ENCODE measurements around the gene SPAG16. TPM values are rescaled to one million over a fixed set of nuclear protein-coding genes. Genes with fewer than 3 reads are reported as not detected.
"Not testable (repeated sequence)": the region's sequence is repeated elsewhere in the genome, so short reads cannot be mapped to it uniquely, and the experiment has no call there.

The SPAG16 gene
- total RNA-seq, 2 experiments from 2014 or later: 8.4 to 8.5 TPM

DNA sequence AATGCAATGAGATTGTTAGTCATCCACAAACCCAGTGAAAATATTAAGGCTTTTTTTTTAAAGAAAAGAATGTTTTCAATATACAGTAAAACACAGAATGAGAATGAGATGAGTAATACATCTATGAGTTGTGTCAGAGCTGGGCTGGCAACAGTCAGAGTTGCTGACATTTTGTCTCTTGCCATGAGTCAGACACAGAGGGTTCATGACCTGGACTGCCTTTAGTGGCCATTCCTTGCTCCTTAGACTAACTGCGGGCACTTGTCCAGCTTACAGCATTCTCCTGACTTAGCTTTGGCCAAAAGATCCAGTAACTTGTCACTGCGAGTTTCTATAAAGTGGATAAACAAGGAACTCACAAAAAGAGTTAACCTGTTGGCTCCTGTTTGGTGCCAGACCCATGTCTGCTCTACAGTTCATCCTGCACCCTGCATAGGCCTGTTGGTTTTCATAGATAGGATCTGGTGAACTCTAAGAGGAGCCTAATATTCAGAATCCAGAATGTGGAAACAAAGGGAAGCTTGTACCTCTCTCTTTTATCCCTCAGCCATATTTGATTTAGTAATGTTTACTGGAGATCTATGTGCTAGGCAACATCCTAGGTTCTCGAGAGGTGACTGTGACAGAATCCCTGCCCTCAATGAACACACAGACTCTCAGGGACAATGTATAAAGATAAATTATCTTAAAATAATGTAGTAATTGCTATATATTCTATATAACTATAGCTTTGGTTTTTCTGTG lies 735.1 kb downstream of the SPAG16 start:
- no peak for DNase-seq
- ChIA-PET POLR2A (no interaction called here), CTCF (no interaction called here)
- peaks cover 6% of the 10 kb centered on the region for H3K9me3 Mint-ChIP-seq
- H3K4me3 Mint-ChIP-seq: no peak overlapping the region
- H3K36me3 Mint-ChIP-seq (ENCODE audit: low read depth): no peaks in the 10 kb centered on the region
- H3K27me3 Mint-ChIP-seq: no peaks in the 10 kb centered on the region
- H3K4me1 Mint-ChIP-seq: no peaks in the 10 kb centered on the region
- H3K27ac Mint-ChIP-seq: no peak overlapping the region

DNA sequence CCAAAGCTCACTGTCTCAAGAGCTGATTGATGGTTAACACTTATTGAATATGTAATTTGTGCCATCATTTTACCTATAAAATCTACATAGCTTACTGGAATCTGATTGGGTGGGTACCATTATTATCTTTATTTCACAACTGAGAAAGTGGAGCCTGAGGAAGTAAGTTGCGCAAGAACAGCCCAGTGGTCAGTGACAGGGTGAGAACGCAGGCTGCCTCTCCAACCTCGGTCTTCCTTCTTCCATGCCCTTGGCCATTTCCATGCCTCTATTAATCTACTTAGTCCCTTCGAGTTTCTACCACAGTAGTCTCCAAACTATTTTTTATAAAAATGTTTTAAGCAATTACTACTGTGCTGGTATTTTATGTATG lies 735.7 kb downstream of the SPAG16 start:
- no peaks in the 10 kb centered on the region for H3K4me1 Mint-ChIP-seq
- ChIA-PET POLR2A (no interaction called here), CTCF (no interaction called here)
- no peak overlapping the region for H3K4me3 Mint-ChIP-seq
- no peak for DNase-seq
- no peaks in the 10 kb centered on the region for H3K27me3 Mint-ChIP-seq
- no peaks in the 10 kb centered on the region for H3K36me3 Mint-ChIP-seq (ENCODE audit: low read depth)
- peaks cover 4% of the 10 kb centered on the region for H3K9me3 Mint-ChIP-seq
- no peak overlapping the region for H3K27ac Mint-ChIP-seq

DNA sequence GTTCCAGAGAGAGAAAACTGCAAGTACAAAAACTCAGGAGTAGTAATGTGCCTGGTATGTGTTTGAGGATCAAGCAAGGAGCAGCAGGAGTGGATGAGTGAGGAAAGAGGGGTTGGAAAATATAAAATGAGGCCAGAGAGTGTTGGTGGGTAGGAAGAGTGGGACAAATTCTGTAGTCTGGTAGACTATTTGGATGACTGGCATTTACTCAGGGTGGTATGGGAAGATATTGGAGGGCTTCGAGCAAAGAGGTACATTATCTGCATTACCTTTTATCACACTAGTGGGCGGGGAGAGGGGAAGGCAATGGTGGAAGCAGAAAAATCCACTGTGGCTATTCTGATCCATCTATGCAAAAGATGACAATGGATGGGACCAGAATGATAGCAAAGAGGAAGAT lies 744.9 kb downstream of the SPAG16 start:
- Mint-ChIP-seq H3K36me3 (ENCODE audit: low read depth) (no peaks in the 10 kb centered on the region), H3K4me3 (no peak overlapping the region), H3K9me3 (peaks cover 2% of the 10 kb centered on the region), H3K27me3 (no peaks in the 10 kb centered on the region), H3K4me1 (no peaks in the 10 kb centered on the region), H3K27ac (no peak overlapping the region)
- ChIA-PET POLR2A (no interaction called here), CTCF (no interaction called here)
- no peak for DNase-seq

DNA sequence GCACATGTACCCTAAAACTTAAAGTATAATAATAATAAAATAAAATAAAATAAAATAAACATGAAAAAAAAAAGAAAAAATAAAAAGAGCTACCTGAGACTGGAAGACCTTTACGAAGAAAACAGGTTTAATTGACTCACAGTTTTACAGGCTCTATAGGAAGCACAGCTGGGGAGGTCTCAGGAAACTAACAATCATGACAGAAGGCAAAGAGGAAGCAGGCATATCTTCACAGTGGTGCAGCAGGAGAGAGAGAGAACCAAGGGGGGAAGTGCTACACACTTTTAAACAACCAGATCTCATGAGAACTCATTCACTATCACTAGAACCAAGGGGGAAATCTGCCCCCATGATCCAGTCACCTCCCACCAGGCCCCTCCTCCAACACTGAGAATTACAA lies 747.3 kb downstream of the SPAG16 start:
- ChIA-PET POLR2A (no interaction called here), CTCF (no interaction called here)
- Mint-ChIP-seq H3K9me3 (peaks cover 4% of the 10 kb centered on the region), H3K4me3 (no peak overlapping the region), H3K27ac (no peak overlapping the region), H3K27me3 (no peaks in the 10 kb centered on the region), H3K36me3 (ENCODE audit: low read depth) (no peaks in the 10 kb centered on the region), H3K4me1 (no peaks in the 10 kb centered on the region)
- no peak for DNase-seq

DNA sequence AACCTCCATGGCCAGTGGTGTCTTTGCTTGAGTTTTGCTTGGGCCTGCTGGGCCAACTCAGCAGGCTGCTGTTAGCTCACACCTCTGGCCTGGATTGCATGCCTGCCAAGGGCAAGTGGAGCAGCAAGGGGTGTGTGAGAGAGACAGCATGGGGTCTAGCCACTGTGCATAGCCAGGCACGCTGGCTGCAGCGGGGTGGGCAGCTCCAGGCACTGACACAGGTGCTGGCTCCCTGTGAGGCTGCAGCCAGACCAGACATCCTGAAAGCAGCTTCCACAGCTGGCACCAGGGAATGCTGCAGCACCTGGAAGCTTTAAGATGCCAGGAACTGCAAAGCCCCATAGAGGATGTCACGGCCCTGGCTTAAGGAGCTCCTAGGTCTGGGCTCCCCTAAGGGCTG lies 750.2 kb downstream of the SPAG16 start:
- H3K4me3 Mint-ChIP-seq: no peak overlapping the region
- H3K27me3 Mint-ChIP-seq: no peaks in the 10 kb centered on the region
- H3K27ac Mint-ChIP-seq: no peak overlapping the region
- no peaks in the 10 kb centered on the region for H3K36me3 Mint-ChIP-seq (ENCODE audit: low read depth)
- H3K9me3 Mint-ChIP-seq: peaks cover 4% of the 10 kb centered on the region
- no peak for DNase-seq
- ChIA-PET POLR2A (no interaction called here), CTCF (no interaction called here)
- no peaks in the 10 kb centered on the region for H3K4me1 Mint-ChIP-seq

DNA sequence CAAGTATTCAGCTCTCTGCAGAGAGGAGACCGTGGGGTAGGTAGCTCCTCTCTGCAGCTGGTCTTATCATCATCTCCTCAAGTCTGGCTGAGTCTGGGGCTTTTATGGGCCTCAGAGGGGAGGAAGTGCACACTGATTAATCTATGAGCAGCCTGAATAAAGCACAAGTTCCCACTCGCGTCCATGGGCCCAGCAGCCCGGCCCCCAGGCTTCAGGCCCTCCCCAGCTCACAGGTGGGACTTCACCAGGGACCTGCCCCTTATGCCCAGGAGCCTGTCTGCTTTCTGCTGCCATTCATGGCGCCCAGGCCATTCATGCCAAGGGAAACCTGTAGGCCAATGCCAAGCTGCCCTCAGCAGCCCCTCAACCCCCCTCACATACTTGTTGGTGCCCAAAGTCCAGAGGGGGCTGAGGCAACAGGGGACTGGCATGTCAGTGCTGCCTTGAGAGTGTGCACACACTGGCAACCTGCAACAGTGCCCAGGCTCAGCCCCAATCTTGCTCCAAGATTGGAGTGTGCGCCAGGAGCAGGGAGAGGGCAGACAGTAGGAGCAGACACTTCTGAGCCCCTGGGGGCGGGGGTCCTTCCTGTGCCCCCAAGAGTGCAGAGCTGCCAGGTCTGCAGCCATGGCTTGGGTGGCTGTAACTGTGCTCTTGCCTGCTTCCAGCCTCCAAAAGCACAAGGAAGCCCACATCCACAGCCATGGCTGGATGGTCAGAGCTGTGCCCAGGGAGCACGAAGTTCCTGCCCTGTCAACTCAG lies 751.0 kb downstream of the SPAG16 start:
- ChIA-PET POLR2A (no interaction called here), CTCF (no interaction called here)
- Mint-ChIP-seq H3K4me3 (no peak overlapping the region), H3K4me1 (no peaks in the 10 kb centered on the region), H3K27ac (no peak overlapping the region), H3K9me3 (peaks cover 3% of the 10 kb centered on the region), H3K36me3 (ENCODE audit: low read depth) (no peaks in the 10 kb centered on the region), H3K27me3 (no peaks in the 10 kb centered on the region)
- no peak for DNase-seq

DNA sequence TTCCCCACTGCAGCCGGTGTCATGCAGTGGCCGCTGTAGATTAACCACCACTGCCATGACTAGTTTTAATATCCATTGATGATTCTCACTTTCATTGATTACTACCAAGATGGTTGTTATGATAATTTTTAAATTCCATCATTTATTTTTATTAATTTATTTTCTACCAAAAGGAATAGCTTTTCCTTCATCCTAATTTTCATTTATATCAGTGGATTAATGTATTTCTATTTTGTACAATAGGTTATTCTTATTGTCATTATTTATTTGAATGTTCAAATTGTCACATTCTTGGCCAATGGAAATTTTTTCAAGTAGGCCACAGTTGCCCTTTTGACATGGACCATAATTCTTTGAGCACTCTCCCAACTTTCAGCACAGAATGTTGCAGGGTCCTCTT lies 751.7 kb downstream of the SPAG16 start:
- Mint-ChIP-seq H3K4me1 (no peaks in the 10 kb centered on the region), H3K27ac (no peak overlapping the region), H3K36me3 (ENCODE audit: low read depth) (no peaks in the 10 kb centered on the region), H3K4me3 (no peak overlapping the region), H3K9me3 (peaks cover 4% of the 10 kb centered on the region), H3K27me3 (no peaks in the 10 kb centered on the region)
- ChIA-PET POLR2A (no interaction called here), CTCF (no interaction called here)
- DNase-seq: no peak

DNA sequence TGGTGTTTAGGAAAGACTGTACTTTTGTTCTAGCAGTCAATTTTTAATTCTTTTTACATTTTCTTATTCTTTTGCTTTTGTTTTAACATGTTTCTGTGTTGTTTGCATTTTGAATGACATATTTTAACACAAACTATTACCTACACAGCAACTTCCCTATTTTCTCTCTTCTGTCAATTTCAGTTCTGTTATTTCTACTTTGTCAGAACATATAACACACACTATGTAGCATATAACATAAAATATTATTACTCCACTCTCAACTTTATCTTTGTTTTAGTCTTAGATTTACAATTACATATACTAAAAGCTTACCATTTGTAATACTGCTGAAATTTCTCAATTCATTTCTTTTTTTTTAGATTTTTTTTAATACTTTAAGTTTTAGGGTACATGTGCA lies 753.9 kb downstream of the SPAG16 start:
- H3K4me1 Mint-ChIP-seq: no peaks in the 10 kb centered on the region
- no peaks in the 10 kb centered on the region for H3K36me3 Mint-ChIP-seq (ENCODE audit: low read depth)
- no peak overlapping the region for H3K27ac Mint-ChIP-seq
- no peak overlapping the region for H3K4me3 Mint-ChIP-seq
- no peak for DNase-seq
- H3K27me3 Mint-ChIP-seq: no peaks in the 10 kb centered on the region
- H3K9me3 Mint-ChIP-seq: peaks cover 7% of the 10 kb centered on the region
- ChIA-PET CTCF (no interaction called here), POLR2A (no interaction called here)

DNA sequence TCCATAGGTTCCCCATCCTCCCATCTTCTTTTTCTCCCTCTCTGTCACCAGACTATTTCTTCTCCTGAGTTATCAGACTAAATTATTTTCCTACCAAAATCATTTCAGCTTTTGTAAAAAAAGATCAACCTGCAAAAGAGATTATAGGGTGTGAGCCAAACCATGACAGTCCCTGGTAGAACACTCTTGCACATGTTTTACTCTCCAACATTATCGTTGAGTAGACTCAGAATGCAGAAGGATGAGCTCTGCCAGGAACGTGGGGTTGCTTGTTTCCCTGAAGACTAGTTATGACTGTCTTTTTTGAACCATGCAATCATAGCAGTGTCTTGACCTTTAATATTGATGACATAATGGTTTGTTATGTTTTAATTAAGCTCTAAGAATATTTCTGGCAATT lies 766.5 kb downstream of the SPAG16 start:
- Mint-ChIP-seq H3K4me1 (no peaks in the 10 kb centered on the region), H3K4me3 (no peak overlapping the region), H3K9me3 (no peaks in the 10 kb centered on the region), H3K27ac (no peak overlapping the region), H3K27me3 (no peaks in the 10 kb centered on the region), H3K36me3 (ENCODE audit: low read depth) (no peaks in the 10 kb centered on the region)
- POLR2A ChIA-PET: no interaction called here
- CTCF ChIA-PET: no interaction called here
- no peak for DNase-seq

DNA sequence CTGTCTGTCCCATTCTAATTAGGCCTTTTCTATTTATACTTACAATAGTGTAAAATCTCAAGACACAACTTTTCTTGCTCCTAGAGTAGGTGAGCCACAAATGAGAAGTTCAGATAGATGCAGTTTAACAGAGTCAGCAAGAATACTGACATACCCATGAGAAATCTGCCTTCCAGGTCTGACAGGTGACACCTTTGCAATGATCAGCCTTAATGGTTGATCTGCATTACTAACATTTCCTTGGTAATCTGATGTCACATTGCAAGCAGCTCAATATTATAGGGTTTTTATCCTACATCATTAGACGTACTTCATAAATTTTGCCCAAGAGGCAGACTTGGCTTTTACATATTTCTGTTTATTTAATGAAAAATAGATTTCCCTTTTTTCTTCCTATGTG lies 767.3 kb downstream of the SPAG16 start:
- CTCF ChIA-PET: no interaction called here
- POLR2A ChIA-PET: no interaction called here
- Mint-ChIP-seq H3K36me3 (ENCODE audit: low read depth) (no peaks in the 10 kb centered on the region), H3K9me3 (no peaks in the 10 kb centered on the region), H3K27ac (no peak overlapping the region), H3K4me1 (no peaks in the 10 kb centered on the region), H3K4me3 (no peak overlapping the region), H3K27me3 (no peaks in the 10 kb centered on the region)
- DNase-seq: no peak

DNA sequence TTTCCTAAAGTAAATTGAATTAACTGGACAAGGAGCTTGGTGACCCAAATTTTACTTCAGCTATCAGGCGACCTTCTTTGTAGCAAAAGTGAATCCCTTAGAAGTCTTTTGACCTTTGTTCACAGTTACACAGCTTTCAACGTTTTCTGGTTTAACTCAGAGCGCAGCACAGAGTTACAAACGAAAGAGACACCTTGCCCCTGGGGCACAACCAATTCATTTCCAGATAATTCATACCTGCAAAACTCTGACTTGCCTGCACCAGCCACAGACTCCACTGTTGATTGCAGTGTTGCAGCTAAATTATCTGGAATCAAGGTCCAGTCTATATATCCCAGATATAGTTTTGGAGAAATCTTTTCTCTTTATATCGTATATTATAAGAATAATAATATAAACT lies 768.0 kb downstream of the SPAG16 start:
- POLR2A ChIA-PET: no interaction called here
- CTCF ChIA-PET: no interaction called here
- Mint-ChIP-seq H3K27ac (no peak overlapping the region), H3K36me3 (ENCODE audit: low read depth) (no peaks in the 10 kb centered on the region), H3K27me3 (no peaks in the 10 kb centered on the region), H3K4me1 (no peaks in the 10 kb centered on the region), H3K4me3 (no peak overlapping the region), H3K9me3 (no peaks in the 10 kb centered on the region)
- no peak for DNase-seq

DNA sequence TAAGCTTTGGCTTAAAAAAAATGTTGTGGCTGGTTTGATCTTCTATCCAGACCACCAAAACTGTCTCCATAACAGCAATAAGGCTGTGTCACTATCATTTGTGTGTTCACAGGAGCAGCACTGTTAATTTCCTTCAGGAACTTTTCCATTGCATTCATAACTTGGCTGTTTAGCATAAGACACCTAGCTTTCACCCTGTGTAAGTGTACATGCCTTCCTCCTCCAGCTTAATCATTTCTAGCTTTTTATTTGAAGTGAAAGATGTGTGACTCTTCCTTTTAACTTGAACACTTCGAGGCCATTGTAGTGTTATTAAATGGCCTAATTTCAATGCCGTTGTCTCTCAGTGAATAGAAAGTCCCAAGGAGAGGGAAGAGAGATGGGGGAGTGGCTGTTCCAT lies 773.7 kb downstream of the SPAG16 start:
- no peaks in the 10 kb centered on the region for H3K9me3 Mint-ChIP-seq
- no peak overlapping the region for H3K4me3 Mint-ChIP-seq
- no peaks in the 10 kb centered on the region for H3K4me1 Mint-ChIP-seq

DNA sequence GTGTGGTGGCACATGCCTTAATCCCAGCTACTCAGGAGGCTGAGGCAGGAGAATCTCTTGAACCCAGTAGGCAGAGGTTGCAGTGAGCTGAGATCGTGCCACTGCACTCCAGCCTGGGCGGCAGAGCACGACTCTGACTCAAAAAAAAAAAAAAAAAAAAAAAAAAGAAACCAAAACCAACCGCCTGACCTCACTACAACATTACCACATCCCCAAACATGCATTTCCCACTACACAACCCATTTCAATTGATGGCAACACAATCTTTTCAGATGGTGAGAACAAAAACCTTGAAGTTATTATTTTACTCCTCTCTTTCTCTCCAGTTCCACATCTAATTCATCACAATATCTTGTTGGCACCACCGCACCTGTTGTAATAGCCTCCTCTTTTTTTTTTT lies 778.0 kb downstream of the SPAG16 start:
- H3K36me3 Mint-ChIP-seq (ENCODE audit: low read depth); H3K4me1 Mint-ChIP-seq; H3K27ac Mint-ChIP-seq; H3K27me3 Mint-ChIP-seq; DNase-seq; H3K4me3 Mint-ChIP-seq; POLR2A ChIA-PET; H3K9me3 Mint-ChIP-seq: not testable (repeated sequence)
- CTCF ChIA-PET: interaction anchor here (0.7 kb wide), 1 partner anchor 693 kb away, joined by 8 read pairs; no protein-coding TSS in a partner anchor

More for the DNA sequence above, 773.7 kb downstream of the SPAG16 start:
- POLR2A ChIA-PET: no interaction called here
- no peaks in the 10 kb centered on the region for H3K36me3 Mint-ChIP-seq (ENCODE audit: low read depth)
- no peaks in the 10 kb centered on the region for H3K27me3 Mint-ChIP-seq
- H3K27ac Mint-ChIP-seq: no peak overlapping the region
- DNase-seq: no peak
- CTCF ChIA-PET: no interaction called here

DNA sequence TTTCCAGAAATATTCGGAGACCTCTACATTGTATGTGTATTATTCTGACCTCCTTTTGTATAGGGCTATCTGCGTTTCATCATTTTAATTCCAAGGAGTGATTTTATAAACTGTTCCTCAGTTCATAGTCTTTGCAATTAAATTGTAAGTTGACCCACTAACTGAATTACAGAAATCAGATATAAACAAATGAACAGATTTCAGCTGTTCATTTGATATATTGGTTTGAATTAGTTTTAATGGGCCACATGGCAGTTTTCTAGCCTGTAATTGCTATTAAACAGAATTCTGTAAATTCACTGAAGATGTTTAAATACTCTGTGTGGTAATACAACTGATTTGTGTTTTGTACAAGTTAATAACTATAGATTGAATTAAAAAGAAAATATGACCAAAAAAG lies 780.2 kb downstream of the SPAG16 start:
- Mint-ChIP-seq H3K27me3 (no peaks in the 10 kb centered on the region), H3K36me3 (ENCODE audit: low read depth) (no peaks in the 10 kb centered on the region), H3K4me3 (no peak overlapping the region), H3K9me3 (no peaks in the 10 kb centered on the region), H3K4me1 (no peaks in the 10 kb centered on the region), H3K27ac (no peak overlapping the region)
- CTCF ChIA-PET: no interaction called here
- DNase-seq: no peak
- POLR2A ChIA-PET: no interaction called here

Data from activated CD4-positive, alpha-beta memory T cell treated with anti-CD3 and anti-CD28 coated beads, Interleukin-2, amount 10 ng/mL, durations not matched to agents 7 days and 5 days (primary cell).